Stimulated activated CD4-positive, alpha-beta T cell treated with anti-CD3 and anti-CD28 coated beads, Interleukin-1b, Interleukin-23, amount 100 ng/mL, for 1 hour (primary cell): ENCODE results near the gene BSG.

Experiments
- DNase-seq, 2 donors: peaks; one replicate each; pipeline ENCODE4 v3.0.0-alpha.2; 2020; ENCODE audit warnings: low read depth in 2 of 2

Gene BSG

GRCh38 chr19:540867-541637, 31.3 kb upstream of the BSG start:
- DNase-seq = no peak

- DNase-seq = no peak
Observed at GRCh38 chr19:541699-542098, 30.7 kb upstream of the BSG start.

- DNase-seq = no peak
Observed at GRCh38 chr19:542173-542866, 30.1 kb upstream of the BSG start.

- peak; percentile 46 to 50 for DNase-seq
Observed at GRCh38 chr19:543910-544608, 28.3 kb upstream of the BSG start, which contains the start of gene GZMM. TSS of gene GZMM (plus strand) at chr19:544053. CDS start at chr19:544072, 19 bp downstream.

GRCh38 chr19:547117-547516, 25.3 kb upstream of the BSG start:
- no peak for DNase-seq

GRCh38 chr19:547836-548720, 24.3 kb upstream of the BSG start:
- no peak for DNase-seq

GRCh38 chr19:548886-549830, 23.2 kb upstream of the BSG start:
- DNase-seq = no peak

GRCh38 chr19:554817-555216, 17.6 kb upstream of the BSG start:
- no peak for DNase-seq

GRCh38 chr19:555474-555808, 17.0 kb upstream of the BSG start:
- DNase-seq = no peak

GRCh38 chr19:556611-557382, 15.6 kb upstream of the BSG start:
- DNase-seq = no peak

- DNase-seq = no peak
Observed at GRCh38 chr19:558770-559439, 13.5 kb upstream of the BSG start.

- DNase-seq = no peak
Observed at GRCh38 chr19:560121-560520, 12.3 kb upstream of the BSG start.

GRCh38 chr19:566403-566802, 6.0 kb upstream of the BSG start:
- DNase-seq = no peak

GRCh38 chr19:566844-567243, 5.6 kb upstream of the BSG start:
- DNase-seq = no peak

- no peak for DNase-seq
Observed at GRCh38 chr19:567296-567900, 5.0 kb upstream of the BSG start.

- no peak for DNase-seq
Observed at GRCh38 chr19:570251-570686, 2.1 kb upstream of the BSG start.

GRCh38 chr19:570937-571565, 1.3 kb upstream of the BSG start:
- no peak for DNase-seq

GRCh38 chr19:571566-571974, 826 bp upstream of the BSG start:
- DNase-seq = no peak
